OCI-M1 (cell line): ENCODE measurements around the gene TLR10.
A peak's percentile ranks its signal among the peaks of the same experiment; 100 is the strongest.
"Not testable (repeated sequence)": the region's sequence is repeated elsewhere in the genome, so short reads cannot be mapped to it uniquely, and the experiment has no call there.

Experiments used
- DNase-seq: peaks from one replicate; lab custom pipeline; 2025; lab: John Stamatoyannopoulos, UW

The TLR10 gene

DNA sequence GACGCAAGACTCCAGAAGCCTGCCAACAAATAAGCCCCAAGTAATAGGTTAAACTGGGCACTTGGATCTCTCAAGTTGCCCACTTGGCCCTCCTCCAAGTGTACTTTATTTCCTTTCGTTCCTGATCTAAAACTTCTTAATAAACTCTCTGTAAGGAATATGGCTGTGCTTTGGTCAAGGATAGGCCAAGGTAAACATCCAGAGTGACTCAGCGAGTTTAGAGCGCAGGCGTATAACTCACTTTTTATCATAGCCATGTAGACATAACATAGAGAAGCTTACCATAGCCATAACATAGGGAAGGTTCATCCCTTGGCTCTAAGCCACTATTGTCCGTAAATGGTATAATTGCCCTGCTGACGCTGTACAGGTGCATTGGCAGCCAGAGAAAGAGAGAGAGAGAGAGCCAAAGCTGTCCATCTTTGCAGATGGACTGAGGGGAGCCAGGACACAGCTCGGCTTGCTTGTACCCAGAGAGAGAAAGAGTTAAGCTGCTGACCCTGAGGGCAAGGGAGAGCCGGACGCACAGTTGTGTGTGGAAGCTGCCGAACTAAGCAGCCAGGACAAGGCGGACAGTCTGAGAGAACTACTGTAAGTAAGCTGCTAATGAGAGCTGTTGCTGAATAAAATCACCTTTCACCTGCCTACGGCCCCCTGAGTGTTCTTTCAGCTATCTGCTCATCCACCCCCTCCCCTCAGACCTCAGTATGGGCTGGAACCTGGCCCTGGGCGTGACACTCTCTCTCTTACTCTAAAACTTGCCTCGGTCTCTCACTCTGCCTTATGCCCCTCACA is 20.0 kb upstream of the TLR10 start:
- DNase-seq = no peak

DNA sequence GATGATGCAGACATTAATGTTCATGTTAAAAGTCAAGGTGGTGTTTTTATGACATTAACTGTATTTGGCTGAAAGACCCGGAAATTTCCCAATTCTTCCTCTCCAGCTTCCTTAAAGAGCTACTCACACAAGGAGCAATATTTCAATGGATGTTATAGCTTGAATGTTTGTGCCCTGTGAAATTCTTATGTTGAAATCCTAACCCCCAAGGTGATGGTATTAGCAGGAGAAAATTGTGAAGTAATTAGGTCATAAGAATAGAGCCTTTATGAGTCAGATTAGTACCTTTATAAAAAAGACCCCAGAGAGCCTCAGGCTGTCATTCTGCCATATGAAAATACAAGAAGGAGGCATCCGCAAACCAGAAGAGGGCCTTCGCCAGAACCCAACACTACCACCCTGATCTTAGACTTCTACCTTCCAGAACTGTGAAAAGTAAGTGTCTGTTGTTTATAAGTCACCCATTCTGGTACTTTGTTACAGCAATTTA is 18.2 kb upstream of the TLR10 start:
- no peak for DNase-seq

DNA sequence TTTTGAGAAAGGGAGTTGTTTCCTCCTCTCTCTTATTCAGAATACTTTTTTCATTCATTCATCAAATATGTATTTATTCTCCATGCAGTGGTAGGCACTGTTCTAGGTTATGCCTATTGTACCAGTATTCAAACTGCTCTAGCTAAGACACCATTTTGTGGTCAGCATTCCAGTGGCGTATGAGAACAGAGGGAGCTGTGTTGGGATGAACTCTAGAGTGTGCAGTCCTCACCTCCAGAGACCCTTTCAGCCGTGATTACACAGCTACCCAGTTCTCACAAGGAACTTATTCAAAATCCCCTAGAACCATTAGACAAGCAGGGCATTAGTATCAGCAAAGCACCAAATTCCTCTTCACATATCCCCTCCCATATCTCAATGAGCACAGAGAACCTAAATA is 17.6 kb upstream of the TLR10 start:
- DNase-seq = no peak

DNA sequence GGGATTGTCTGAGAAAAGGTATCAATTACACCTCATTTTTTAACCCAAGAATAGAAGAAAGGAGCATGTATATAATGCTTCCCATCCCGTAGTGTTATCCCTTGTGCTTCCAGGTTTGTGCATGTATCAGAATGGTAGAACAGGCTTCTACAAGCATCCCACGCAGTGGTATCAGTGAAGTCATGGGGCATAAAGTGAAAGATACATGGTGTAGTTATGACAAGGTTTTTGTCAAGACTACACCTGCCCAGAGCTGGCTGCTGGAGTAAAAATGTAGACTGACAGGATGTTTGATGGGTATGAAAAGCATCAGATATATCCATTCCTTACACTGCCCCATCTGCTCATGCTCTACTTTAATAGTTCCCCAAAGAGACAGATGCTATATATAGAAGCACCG is 12.3 kb upstream of the TLR10 start:
- DNase-seq = no peak

DNA sequence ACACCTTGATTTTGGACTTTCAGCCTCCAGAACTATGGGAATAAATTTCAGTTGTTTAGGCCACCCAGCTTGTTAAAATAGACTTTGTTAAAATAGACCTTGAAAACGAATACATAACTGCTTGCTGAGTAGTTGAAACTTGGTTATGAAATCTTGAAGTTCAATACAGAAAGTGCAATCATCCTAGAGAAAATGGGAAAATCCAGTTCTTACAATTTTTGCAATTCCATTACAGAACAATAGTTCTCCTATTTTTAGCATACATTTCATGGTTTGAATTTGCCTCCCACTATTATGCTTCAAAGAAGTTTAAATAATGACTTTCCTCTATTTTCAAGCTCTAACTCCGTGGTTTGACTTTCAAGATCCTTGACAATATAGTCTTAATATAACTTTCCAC is 11.3 kb upstream of the TLR10 start:
- DNase-seq = no peak

DNA sequence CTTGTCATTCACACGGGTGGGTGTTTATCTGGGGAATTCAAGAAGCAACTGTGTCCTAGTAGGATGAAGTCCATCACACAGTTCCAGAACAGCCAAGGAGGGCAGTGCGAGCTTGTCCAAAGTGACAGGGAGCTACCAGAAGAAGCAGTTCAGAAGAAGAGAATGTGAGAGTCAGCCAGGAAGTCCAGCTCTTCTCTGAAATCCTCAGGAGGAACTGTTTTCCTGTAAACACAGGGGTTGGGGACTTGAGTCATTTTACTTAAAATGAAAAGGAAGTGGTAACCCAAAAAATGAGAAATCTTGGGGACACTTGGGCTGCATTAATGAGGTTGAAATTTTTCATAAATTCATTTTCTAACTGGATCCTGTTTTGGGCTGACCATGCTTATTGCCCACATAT is 8.2 kb upstream of the TLR10 start:
- no peak for DNase-seq

DNA sequence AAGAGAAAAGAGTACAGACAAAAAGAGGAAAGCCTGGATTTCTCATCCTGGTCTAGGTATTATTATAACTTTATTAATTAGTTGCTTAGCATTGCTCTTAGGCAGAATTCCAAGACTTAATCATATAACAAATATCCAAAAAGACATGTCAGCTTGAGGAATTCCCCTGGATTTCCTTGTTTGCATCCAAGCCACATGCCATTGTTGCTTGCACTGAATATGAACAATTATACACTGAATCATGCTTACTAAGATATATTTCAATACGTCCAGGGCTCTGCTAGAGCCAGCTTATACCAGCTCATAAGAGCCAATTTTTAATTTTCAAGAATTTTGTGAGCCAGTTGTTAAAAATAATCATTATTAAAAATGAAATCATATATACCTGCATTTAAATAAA is 5.5 kb upstream of the TLR10 start:
- DNase-seq = no peak

DNA sequence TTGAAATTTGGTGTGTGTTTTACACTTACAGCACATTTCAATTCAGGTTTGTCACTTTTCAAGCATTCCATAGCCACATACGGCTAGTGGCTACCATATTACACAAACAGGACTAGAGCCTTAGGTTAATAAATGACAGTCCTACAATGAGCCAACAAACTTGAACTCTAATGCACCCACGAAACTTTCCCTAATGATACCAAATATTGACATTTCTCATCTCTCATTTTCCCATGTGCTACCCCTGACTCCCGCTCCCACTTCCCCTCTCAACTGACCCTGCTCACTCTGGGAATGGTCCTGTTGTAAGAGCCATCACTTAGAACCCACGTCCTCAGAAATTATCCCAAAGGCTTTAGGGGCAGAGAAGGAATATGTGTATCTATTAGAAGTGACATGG is 4.9 kb upstream of the TLR10 start:
- DNase-seq = no peak

DNA sequence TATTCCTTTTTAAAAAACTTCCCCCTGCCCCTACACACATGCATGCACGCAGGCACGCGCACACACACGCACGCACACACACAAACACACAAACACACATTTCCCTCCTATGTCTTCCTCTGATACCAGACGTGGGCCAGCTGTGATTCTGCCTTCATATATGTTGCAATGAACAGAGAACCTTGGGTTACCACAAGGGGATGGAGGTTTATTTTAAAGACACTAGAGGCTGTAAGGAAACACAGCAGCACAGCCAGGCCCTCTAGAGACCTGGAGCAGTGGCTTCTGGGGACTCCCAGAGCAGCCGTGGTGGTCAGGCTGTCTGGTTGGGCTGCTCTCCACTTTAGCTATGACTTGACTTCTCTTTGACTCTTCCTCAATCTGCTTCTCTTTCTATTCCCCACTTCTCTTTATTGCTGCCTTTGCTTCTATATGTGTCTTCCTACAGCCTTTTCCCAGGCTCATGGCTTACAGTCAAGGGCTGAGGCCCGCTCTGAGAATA is 3.2 kb upstream of the TLR10 start:
- no peak for DNase-seq

DNA sequence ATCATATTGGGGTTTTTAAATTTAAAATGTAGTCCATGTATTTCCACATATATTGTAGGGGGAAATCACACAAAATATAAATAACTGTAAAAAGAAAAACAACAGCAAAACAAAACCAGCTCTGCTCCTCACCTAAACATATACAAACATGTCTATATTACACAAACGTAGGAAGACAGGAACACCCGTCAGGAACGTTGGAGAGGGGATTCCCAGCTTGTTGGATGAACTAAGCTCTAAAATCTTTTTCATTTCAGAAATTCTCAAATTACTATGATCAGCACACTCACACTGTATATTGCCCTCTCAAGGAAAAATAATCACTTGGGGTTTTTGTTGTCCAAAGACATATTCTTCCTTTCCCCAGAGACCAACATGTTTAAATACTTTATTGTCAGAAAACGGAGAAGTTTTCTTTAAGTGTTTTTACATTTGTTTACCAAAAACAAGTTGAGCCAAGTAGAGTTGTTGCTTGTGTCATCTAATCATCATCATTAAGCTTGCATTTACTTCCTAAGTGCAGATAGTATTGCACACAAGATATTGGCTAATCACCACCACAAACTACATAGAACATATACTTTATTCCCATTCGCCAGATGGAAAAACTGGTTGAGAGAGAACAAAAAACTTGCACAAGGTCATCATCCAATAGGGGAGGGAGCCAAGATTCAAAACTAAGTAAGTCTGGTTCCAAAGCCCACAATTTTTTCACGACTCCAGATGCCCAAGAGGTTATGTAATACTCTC is 2.4 kb upstream of the TLR10 start:
- DNase-seq = no peak

DNA sequence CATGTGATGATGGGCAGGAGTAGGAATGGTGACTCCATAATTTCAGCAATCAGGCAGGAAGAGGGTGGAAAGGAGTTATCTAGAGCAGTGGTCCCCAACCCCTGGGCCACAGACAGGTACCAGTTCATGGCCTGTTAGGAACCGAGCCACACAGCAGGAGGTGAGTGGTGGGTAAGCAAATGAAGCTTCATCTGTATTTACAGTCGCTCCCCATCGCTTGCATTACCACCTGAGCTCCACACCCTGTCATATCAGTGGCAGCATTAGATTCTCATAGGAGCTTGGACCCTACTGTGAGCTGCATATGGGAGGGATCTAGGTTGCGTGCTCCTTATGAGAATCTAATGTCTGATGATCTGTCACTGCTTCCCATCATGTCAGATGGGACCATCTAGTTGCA is 1.4 kb upstream of the TLR10 start:
- DNase-seq = no peak

DNA sequence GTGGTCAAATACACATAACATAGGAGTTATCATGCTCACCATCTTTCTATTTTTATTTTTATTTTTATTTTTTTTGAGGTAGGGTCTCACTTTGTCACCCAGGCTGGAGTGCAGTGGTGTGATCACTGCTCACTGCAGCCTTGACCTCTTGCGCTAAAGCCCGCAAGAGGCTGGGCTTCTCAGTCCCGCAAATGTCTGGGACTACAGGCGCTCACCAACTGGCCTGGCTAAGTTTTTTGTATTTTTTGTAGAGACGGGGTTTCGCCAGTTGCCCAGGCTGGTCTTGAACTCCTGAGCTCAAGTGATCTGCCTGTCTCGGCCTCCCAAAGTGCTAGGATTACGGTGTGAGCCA is 295 bp upstream of the TLR10 start:
- DNase-seq = no peak

DNA sequence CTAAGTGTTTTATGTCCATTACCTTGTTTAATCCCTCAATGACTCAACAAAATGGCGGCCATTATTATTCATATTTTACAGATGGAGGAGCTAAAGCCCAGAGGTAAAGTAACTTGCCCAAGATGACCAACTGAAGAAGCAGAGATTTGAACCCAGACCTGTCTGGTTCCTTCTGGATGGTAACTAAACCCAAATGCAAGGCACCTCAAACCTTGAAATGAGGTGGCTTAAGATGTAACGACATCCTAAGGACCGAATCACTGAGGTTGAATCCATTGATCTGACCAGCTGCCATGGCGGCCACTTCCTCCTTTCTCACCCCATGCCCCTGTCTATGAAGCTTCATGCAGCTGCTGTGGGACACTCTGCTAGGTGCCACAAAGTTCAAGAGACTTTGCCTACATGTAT is 932 bp downstream of the TLR10 start:
- no peak for DNase-seq

DNA sequence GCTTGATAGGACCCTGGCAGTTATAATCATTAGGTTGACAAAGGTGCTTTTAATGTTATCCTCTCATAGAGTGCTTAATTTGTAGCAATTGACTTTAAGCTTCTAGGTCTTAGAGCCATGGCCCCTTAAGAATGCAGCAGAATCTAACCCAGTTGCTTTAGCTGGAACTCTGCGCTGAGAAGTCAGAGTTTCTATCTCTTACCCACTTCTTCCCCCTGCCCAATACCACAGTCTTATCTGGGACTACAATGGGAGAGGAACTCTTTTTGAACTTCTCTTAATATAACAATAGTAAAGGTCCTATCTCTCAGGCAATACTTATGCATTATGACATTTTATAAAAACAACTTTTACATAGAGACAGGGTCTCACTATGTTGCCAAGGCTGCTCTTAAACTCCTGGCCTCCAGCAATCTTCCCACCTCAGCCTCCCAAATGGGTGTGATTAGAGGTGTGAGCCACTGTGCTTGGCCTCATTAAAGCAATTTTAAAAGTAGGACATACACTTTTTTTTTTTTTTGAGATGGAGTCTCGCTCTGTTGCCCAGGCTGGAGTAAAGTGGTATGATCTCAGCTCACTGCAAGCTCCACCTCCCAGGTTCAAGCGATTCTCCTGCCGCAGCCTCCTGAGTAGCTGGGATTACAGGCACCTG is 1.8 kb downstream of the TLR10 start:
- DNase-seq = peak; percentile 85

DNA sequence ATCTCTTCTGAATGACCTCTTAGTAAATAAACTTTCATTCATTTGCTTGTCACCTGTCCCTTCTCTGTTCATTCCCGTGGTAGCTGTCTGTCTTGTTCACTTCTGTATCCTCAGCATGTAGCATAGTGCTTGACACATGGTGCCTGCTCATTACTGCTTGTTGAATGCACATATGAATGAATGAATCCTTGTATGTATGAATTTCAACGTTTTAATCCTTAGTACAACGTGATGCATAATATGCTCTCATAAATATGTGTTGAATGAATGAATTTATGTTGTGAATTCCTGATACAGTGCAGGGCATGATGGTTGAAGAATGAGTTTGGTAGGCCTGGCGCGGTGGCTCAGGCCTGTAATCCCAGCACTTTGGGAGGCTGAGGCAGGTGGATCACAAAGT is 3.0 kb downstream of the TLR10 start:
- no peak for DNase-seq

DNA sequence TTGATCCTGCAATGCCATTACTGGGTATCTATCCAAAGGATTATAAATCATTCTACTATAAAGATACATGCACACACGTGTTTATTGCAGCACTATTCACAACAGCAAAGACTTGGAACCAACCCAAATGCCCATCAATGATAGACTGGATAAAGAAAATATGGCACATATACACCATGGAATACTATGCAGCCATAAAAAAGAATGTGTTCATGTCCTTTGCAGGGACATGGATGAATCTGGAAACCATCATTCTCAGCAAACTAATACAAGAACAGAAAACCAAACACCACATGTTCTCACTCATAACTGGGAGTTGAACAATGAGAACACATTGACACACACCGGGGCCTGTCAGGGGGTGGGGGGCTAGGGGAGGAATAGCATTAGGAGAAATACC is 4.9 kb downstream of the TLR10 start:
- DNase-seq = not testable (repeated sequence)

DNA sequence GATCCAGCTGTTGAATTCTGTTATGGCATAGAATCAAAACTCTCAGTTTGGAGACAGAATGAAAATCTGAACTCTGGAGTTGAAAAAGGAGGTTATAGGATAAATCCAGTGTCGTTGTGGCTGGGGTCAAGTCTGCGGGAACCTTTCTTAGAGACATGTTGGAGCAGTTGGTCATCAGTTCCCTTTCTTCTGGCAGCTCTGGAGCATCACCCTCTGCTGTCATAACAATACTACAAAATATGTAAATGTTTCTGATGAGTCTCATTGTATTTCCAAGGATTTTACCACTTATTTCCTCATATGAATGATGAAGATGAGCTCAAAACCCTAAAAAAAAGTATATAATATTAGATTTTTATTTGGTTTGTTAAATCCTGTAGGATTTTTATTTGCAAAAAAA is 7.5 kb downstream of the TLR10 start:
- no peak for DNase-seq

DNA sequence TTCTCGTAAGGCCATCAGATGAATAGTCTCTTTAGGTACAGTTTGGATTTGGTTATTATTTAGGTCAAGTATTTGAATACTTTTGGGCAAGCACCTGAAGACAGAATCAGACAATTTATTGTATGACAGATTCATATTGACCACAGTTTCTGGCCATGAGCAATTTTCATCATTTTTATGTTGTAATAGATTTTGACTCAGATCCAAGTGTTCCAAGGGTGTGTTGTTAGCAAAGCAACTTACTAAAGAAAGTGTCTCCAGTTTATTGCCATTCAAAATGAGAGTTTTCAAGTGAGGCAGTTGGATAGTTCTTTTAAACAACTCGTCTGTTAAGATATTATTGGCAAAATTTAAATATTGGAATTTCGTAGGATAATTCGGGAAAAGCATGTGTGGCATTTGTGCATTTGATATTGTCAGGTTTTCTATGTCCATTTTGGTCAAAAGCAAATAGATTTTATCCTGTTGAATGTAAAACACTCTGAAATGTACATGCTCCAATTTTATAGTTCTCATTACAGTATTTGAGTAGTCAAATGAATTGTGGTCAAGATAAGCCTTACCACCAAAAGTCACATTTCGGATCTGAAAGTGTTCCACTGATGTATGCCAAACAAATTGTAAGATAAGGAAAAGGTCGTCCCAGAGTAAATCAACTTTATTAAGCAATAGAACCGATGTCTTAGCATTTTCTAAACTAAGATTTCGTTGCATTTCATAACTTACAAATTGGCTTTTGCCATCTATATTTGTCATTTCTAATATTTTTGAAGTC is 8.4 kb downstream of the TLR10 start:
- peak; percentile 39 for DNase-seq

DNA sequence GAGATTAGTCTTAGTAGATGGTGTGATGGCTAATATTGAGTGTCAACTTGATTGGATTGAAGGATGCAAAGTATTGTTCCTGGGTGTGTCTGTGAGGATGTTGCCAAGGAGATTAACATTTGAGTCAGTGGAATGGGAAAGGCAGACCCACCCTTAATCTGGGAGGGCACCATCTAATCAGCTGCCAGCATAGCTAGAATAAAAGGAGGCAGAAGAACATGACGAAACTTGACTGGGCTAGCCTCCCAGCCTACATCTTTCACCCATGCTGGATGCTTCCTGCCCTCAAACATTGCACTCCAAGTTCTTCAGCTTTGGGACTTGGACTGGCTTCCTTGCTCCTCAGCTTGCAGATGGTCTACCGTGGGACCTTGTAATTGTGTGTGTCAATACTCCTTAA is 12.5 kb downstream of the TLR10 start:
- DNase-seq = not testable (repeated sequence)

DNA sequence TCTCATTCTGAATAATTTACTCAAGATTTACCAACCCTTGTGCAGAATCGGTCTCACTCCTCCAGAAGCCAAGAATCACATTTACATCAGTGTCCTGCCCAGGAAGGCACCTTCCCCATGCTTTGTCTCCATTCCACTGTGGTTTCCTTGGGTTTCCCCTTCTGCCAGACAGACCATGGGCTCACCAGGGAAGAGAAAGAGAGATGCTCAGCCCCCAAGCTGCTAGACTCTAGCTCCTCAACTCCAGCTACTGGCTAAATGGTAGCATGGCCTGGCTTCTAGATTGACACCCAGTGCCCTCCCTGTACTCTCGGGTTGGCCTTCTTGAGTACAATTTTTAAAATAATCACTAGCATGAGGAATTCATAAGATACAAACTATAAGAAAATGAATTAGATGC is 12.9 kb downstream of the TLR10 start:
- DNase-seq = no peak

DNA sequence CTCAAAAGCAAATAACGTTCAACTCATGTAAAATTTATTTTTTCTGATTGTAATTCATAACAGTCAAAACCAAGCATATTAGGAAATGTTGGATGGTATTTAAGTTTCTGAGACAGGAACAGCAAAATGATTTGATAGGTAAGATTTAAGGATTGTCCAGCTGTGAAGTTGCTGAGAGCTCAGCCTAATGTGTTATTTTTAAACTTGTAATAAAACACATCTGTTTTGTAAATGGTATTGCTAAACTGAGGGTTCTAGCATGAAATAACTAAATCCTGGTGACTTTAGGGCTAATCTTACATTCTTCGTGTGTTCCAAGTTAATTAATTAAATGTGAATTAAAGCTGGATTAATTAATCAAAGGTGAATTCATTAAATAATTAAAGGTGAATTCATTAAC is 13.3 kb downstream of the TLR10 start:
- DNase-seq = no peak

DNA sequence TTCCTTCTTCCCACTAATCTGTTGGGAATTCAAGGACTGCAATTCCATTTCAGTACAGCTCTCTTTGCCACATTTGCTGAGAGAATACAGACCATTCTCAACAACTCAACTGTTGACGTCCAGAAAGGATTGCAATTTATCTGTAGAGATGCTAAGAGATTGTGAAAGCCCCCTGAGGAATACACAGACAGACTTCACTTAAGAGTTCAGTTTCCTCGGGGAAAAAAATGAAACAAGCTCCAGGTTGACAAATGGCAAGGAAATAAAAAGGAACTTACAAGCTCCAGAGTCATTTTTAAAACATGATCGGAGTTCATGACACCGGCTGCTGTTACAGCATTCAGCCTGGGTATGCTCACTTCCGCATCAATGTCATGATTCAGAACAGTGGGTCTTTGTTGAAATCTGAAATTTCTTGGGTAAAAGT is 13.8 kb downstream of the TLR10 start:
- DNase-seq = no peak
